CD4-positive, alpha-beta T cell treated with Interleukin-17A for 1 hour (primary cell): ENCODE results near the gene GPRC5D.

ENCODE experiments used
- DNase-seq: peaks from one replicate; pipeline ENCODE4 v3.0.0-alpha.2; 2020

Gene GPRC5D

DNA sequence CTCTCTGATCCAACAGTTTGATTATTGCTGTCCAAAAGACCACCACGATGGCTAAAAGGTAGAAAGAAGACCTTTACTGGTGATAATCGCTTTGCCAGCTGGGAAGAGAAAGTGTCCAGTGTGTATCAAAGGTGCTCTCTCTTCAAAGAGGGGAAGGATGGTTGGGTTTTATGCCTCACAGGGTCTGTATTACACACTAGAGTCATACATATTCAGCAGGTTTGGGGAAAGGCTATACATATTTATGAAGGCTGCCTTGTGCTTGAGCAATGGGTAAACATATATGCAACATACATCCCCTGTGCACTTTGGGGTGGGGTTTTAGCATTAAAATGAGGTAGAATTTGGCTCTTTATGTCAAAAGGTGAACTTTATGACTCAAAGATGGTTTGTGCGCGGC, 18.2 kb downstream of the GPRC5D start:
- no peak for DNase-seq

DNA sequence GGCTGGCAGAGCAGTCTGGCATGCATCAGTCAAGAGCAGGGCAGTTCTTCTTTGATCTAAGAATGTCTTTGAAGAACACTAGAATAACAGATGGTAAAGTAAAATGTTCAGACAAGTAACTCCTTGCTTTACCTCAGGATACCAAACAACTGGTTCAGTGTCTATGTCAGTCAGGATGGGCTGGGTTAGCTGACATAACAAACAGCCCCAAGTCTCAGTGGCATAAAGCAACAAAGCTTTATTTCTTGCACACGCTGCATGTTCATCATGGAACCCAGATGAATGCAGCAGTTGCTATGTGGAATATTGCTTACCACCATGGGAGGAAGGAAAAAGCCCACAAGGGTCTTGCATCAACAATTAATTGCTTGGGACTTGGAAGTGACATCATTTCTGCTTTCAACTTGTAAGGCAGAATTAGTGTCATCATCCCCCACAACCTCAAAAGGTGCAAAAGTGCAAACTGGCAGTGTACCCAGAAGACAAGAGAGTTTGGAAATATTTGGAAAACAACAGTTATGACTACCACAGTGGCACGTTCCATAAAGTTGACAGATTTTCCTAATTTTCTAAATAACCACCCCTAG, 21.2 kb downstream of the GPRC5D start:
- no peak for DNase-seq

GRCh38 chr12:12929696-12930095, 22.3 kb downstream of the GPRC5D start:
- no peak for DNase-seq

- DNase-seq: peak; percentile 75
These were observed 24.5 kb downstream of the GPRC5D start for GRCh38 chr12:12927211-12928079.

GRCh38 chr12:12926571-12927071, 25.3 kb downstream of the GPRC5D start:
- DNase-seq: no peak

DNA sequence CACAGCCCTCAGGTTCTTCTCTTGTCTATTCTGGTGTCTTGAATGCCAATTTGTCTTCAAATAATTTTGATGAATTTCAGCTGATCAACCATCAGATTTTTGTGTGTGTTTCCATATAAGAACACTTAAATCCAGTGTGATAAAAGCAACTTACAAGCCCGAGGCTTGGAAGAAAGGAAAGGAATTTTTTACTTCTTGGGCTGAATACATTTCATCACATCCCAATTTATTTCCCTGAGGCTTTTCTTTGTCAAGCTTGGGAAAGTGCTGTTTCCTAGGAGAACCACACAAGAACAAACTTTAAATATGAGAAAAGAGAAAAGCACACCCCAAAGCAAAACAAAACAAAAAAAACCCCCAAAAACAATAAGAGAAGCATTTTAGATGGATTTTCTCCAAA, 26.6 kb downstream of the GPRC5D start:
- no peak for DNase-seq

- DNase-seq: no peak
These were observed 27.8 kb downstream of the GPRC5D start for GRCh38 chr12:12924169-12924568.

DNA sequence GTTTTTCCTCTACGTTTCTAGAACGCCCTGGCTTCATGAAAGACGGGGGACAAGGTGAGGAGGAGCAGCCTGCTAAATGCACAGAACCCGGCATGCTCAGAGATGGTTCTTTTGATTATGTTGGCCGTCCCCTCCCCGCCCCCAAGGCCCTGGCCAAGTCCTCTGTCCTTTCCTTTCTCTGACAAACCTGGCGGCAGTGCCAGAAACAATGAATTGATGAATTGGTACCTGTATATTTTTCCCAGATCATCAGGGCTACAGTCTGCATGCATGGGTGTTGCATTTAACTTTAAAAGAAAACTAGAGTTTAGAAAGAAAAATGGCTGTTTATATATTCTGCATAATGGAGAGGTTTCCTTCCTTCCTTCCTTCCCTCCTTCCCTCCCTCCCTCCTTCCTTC, 29.0 kb downstream of the GPRC5D start:
- DNase-seq: no peak

GRCh38 chr12:12922191-12922616, 29.8 kb downstream of the GPRC5D start:
- no peak for DNase-seq

- DNase-seq: no peak
These were observed 32.1 kb downstream of the GPRC5D start for GRCh38 chr12:12919666-12920435.

DNA sequence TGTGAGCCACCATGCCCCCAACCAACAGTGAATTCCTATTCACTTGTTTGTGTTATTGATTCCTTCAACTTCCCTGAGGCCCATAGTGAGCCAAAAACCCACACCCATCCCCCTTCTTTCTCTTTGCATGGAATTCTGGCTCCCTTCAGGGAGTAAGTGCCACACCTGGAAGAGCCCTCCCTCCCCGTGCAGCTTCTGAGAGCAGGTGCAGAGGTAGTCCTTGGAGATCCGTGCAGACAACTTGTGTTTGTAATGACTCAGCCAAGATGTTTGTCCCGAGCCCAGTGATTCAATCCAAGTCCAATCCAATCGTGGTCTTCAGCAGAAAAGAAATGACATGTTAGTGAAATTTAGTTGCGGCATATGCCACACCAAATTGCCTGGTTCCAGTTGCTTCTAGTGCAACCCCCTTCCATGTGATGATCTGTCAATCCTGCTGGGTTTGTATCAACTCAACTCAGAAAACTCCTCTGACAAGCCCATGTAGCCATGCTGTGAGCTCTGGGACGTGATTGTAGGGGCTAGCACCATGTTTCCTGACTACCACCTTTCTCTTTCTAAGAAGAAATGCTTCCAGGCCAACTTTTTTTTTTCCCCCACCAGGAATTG, 33.1 kb downstream of the GPRC5D start:
- no peak for DNase-seq

DNA sequence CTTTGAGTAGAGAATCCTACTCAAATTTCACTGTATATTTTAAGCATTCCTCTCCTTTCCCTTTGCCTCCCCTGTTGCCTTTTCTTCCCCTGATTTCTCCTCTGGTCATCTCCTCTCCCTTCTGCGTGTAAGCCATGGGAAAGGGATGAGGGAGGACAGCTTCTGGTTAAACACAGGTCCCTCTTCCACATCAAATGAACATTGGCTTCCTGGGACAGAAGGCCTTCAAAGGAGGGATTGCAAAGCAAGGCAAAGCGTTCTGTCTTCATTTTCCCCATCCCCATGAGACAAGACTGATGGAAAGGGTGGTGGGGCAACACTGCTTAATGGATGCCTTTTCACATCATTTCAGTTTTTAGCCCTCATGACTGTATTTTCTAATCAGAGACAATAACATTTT, 34.5 kb downstream of the GPRC5D start:
- DNase-seq: no peak

GRCh38 chr12:12916135-12916944, 35.6 kb downstream of the GPRC5D start:
- DNase-seq: peak; percentile 87

- no peak for DNase-seq
These were observed 36.3 kb downstream of the GPRC5D start for GRCh38 chr12:12915656-12916055.

DNA sequence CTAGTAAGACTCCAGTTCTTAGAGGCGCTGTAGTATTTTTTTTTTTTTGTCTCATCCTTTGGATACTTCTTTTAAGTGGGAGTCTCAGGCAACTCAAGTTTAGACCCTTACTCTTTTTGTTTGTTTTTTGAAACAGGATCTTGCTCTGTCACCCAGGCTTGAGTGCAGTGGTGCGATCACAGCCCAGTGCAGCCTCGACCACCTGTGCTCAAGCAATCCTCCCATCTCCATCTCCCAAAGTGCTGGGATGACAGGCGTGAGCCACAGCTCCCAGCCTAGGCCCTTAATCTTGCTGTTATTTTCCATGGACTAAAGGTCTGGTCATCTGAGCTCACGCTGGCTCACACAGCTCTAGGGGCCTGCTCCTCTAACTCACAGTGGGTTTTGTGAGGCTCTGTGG, 39.3 kb downstream of the GPRC5D start:
- DNase-seq: no peak

DNA sequence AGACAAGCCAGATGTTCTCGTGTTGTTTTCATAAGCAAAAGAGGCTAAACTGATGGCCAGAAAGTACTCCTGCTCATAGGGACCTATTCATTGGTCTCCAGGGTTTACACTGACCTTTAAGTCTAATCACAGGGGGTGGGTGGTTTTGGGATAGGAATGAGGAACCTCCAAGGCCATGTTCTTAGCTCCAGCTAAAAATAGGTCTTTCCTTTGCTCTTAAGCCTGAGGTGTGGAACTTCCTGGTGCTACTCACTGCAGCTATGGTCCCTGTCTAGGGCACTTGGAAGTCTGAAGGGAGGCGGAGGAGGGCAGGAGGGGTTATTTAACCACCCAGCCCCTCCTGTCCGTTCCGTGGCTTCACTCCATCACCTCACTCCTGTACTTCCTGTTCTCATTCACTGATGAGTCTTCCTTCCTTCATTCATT, 42.0 kb downstream of the GPRC5D start:
- DNase-seq: no peak

GRCh38 chr12:12909228-12909994, 42.6 kb downstream of the GPRC5D start:
- DNase-seq: no peak

DNA sequence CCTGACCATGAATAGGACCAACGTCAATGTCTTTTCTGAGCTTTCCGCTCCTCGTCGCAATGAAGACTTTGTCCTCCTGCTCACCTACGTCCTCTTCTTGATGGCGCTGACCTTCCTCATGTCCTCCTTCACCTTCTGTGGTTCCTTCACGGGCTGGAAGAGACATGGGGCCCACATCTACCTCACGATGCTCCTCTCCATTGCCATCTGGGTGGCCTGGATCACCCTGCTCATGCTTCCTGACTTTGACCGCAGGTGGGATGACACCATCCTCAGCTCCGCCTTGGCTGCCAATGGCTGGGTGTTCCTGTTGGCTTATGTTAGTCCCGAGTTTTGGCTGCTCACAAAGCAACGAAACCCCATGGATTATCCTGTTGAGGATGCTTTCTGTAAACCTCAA, 43.3 kb downstream of the GPRC5D start:
- no peak for DNase-seq

DNA sequence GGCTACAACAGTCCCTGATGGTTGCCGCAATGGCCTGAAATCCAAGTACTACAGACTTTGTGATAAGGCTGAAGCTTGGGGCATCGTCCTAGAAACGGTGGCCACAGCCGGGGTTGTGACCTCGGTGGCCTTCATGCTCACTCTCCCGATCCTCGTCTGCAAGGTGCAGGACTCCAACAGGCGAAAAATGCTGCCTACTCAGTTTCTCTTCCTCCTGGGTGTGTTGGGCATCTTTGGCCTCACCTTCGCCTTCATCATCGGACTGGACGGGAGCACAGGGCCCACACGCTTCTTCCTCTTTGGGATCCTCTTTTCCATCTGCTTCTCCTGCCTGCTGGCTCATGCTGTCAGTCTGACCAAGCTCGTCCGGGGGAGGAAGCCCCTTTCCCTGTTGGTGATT, 43.7 kb downstream of the GPRC5D start:
- no peak for DNase-seq

DNA sequence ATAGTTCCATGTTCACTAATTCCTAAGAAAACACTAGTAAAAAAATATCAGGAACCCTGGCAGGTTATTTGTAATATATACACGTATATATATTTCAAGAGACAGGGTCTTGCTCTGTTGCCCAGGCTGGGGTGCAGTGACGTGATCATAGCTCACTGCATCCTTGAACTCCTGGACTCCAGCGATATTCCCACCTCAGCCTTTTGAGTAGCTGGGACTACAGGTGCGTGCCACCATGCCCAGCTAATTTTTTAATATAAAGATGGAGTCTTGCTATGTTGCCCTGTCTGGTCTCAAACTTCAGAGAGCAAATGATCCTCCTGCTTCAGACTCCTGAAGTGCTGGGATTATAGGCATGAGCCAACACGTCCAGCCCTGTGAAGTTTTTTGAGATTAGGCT, 44.4 kb downstream of the GPRC5D start:
- DNase-seq: no peak
